PC-3 (cell line): ENCODE data around the gene MGARP. TPM values are rescaled to one million over a fixed set of nuclear protein-coding genes. Genes with fewer than 3 reads are reported as not detected.
A peak's percentile ranks its signal among the peaks of the same experiment; 100 is the strongest.

ENCODE experiments used
- ATAC-seq: fragments of 200-7000 bp; cut with Tn5 transposase; 2 replicates; pipeline ENCODE4 v1.9.1; 2020; ENCODE audit warnings: mild to moderate bottlenecking, moderate library complexity
- BruUV-seq: library from RNA; stranded (reverse); fragments of 400-500 nt; replicated peaks from 2 replicates; lab custom pipeline; 2021; lab: Mats Ljungman, UMichigan
- CTCF ChIA-PET: fragments of 300-600 bp; sonication (Branson Sonifier 250); formaldehyde crosslinking; loops from one replicate; lab custom pipeline; 2022; ENCODE audit warnings: antibody characterized with exemption; lab: Charles Lee
- POLR2A ChIA-PET: fragments of 300-600 bp; sonication (Branson Sonifier 250); formaldehyde crosslinking; loops from one replicate; lab custom pipeline; 2022; ENCODE audit warnings: antibody characterized with exemption; ENCODE audit not compliant: unreplicated experiment; lab: Charles Lee
- DNase-seq: peaks from one replicate; pipeline ENCODE4 v3.0.0-alpha.2; 2015
- H2AFZ ChIP-seq: fragments of 300-600 bp; sonication (generic); 2 replicates; pipeline ENCODE4 v1.6.0; 2016; ENCODE audit warnings: antibody characterized with exemption, low read length
- H3F3A ChIP-seq: fragments of 300-600 bp; sonication (generic); one replicate; pipeline ENCODE4 v1.6.0; 2017; ENCODE audit warnings: antibody characterized with exemption, low read length, control low read depth, mild to moderate bottlenecking; ENCODE audit not compliant: unreplicated experiment
- H3K27ac ChIP-seq: fragments of 300-600 bp; sonication (generic); 2 replicates; pipeline ENCODE4 v1.5.1; 2016; ENCODE audit warnings: mild to moderate bottlenecking, low read length
- H3K27me3 ChIP-seq: fragments of 300-600 bp; sonication (generic); 2 replicates; pipeline ENCODE4 v1.6.1; 2016; ENCODE audit warnings: low read length, mixed read lengths
- H3K36me3 ChIP-seq: fragments of 300-600 bp; sonication (generic); 2 replicates; pipeline ENCODE4 v1.6.1; 2016; ENCODE audit warnings: low read depth, mixed run types, low read length, mixed read lengths
- H3K4me1 ChIP-seq: fragments of 300-600 bp; sonication (generic); 2 replicates; pipeline ENCODE4 v1.5.1; 2016; ENCODE audit warnings: low read length; ENCODE audit not compliant: insufficient read depth
- H3K4me2 ChIP-seq: fragments of 300-600 bp; sonication (generic); 2 replicates; pipeline ENCODE4 v1.6.0; 2016; ENCODE audit warnings: low read length
- H3K4me3 ChIP-seq: fragments of 300-600 bp; sonication (generic); 2 replicates; pipeline ENCODE4 v1.5.1; 2016; ENCODE audit warnings: mild to moderate bottlenecking, low read length, mixed read lengths
- H3K79me2 ChIP-seq: fragments of 300-600 bp; sonication (generic); 2 replicates; pipeline ENCODE4 v1.6.1; 2017; ENCODE audit warnings: low read length, mixed read lengths
- H3K9ac ChIP-seq: fragments of 300-600 bp; sonication (generic); 2 replicates; pipeline ENCODE4 v1.6.0; 2016; ENCODE audit warnings: mild to moderate bottlenecking, low read length
- H3K9me2 ChIP-seq: fragments of 300-600 bp; sonication (generic); replicated peaks from 2 replicates; pipeline ENCODE4 v1.6.1; 2016; ENCODE audit warnings: mixed run types, low read length, mixed read lengths
- H3K9me3 ChIP-seq: fragments of 300-600 bp; sonication (generic); 2 replicates; pipeline ENCODE4 v1.6.1; 2016; ENCODE audit warnings: low read length, mixed read lengths
- H4K20me1 ChIP-seq: fragments of 300-600 bp; sonication (generic); 2 replicates; pipeline ENCODE4 v1.6.1; 2016; ENCODE audit warnings: low read length, mixed read lengths
- EZH2 ChIP-seq: fragments of 300-600 bp; sonication (generic); IDR thresholded peaks from one replicate; pipeline ENCODE4 v1.6.1; 2017; ENCODE audit warnings: antibody characterized with exemption, mild to moderate bottlenecking, low read length; ENCODE audit not compliant: unreplicated experiment
- EZH2phosphoT487 ChIP-seq: fragments of 300-600 bp; sonication (generic); IDR thresholded peaks from 2 replicates; pipeline ENCODE4 v1.6.1; 2018; ENCODE audit warnings: mild to moderate bottlenecking, antibody characterized with exemption, low read length, borderline replicate concordance
- intact Hi-C: fragments of 100-400 bp; cut with micrococcal nuclease; formaldehyde crosslinking; loops from 2 replicates; pipeline ENCODE4 v1.9.0; 2023
- total RNA-seq: library from RNA; depleted of rRNA; stranded (reverse); fragments of >200 nt; gene quantifications from 2 replicates; pipeline ENCODE4 v1.2.3, GENCODE V29; 2014
- TF ChIP-seq, protein P1 (sequence below): fragments of 300-600 bp; sonication (generic); conservative IDR thresholded peaks from 2 replicates; pipeline ENCODE4 v1.5.1; 2017; ENCODE audit warnings: antibody characterized with exemption, low read depth, mild to moderate bottlenecking, low read length

Gene MGARP
- total RNA-seq, 1 experiment from 2014 or later, result 0.33 TPM

DNA sequence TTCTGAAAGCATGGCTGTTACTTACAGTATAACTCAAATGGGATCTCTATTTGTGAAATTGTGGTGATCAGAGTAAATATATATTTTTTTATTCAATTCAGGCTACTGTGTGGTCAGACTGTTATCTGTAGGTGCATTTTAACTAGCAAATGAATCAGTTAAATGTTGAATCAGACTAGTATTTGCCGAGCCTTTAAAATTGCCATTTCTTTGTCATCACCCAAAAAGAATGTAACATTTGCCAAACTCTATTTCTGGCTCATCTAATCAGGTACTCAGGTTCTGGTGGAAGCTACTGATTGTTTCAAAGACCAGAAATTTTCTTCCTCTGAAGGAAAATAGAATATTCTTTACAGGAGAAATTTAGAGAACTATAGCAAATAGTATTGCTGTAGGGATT is 19.5 kb upstream of the MGARP start:
- Histone ChIP-seq H3K9ac (0 out of 2 replicates have a peak overlapping the region, but pooled peaks have one; percentile 97), H3K4me1 (peaks cover 40% of the 10 kb centered on the region), H3K4me3 (peak overlapping the region; percentile 99), H3K9me2 (no peaks in the 10 kb centered on the region), H3F3A (peaks cover 4% of the 10 kb centered on the region), H3K27me3 (no peaks in the 10 kb centered on the region), H3K27ac (peak overlapping the region; percentile 72), H2AFZ (no peak overlapping the region), H3K36me3 (0 out of 2 replicates have a peak, but pooled peaks cover 4% of the 10 kb centered on the region), H3K79me2 (peaks cover 56% of the 10 kb centered on the region), H4K20me1 (peaks cover 18% of the 10 kb centered on the region), H3K4me2 (peak overlapping the region; percentile 98), H3K9me3 (no peaks in the 10 kb centered on the region)
- CTCF ChIA-PET, result interaction anchor here (0.6 kb wide), 1 partner anchor 269 kb away, joined by 3 read pairs; no protein-coding TSS in a partner anchor
- intact Hi-C loops, result loop anchor here (5.0 kb wide), 1 partner anchor 202 kb away; no protein-coding TSS in a partner anchor
- TF ChIP-seq, protein P1, sequence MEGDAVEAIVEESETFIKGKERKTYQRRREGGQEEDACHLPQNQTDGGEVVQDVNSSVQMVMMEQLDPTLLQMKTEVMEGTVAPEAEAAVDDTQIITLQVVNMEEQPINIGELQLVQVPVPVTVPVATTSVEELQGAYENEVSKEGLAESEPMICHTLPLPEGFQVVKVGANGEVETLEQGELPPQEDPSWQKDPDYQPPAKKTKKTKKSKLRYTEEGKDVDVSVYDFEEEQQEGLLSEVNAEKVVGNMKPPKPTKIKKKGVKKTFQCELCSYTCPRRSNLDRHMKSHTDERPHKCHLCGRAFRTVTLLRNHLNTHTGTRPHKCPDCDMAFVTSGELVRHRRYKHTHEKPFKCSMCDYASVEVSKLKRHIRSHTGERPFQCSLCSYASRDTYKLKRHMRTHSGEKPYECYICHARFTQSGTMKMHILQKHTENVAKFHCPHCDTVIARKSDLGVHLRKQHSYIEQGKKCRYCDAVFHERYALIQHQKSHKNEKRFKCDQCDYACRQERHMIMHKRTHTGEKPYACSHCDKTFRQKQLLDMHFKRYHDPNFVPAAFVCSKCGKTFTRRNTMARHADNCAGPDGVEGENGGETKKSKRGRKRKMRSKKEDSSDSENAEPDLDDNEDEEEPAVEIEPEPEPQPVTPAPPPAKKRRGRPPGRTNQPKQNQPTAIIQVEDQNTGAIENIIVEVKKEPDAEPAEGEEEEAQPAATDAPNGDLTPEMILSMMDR, result no peak
- TF ChIP-seq EZH2 (no peak), EZH2phosphoT487 (no peak)
- POLR2A ChIA-PET, result no interaction called here
- peak; percentile 79 for DNase-seq
- peak; percentile 6 for ATAC-seq
- no TSS peak for BruUV-seq

DNA sequence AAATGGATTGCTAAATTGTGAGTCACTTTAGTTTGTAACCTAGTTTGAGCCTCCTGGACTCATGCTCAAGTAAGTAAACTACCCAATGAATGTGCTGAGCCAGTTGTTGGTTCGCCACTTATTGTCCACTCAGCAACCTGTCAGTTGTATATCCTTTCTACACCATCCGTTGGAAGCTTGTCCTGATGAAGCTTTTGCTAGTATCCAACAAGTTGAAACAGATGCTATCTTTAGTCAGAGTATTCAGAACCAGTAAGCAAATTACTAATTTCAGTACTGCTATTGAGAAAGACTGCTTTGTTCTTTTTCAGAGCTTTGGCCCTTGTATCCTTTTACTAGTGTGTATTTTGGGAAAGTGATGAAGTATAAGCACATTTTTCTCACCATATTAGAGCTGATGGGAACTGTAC is 17.0 kb upstream of the MGARP start:
- no peak overlapping the region for H3K9ac ChIP-seq
- TF ChIP-seq EZH2phosphoT487 (no peak), EZH2 (no peak)
- TF ChIP-seq, protein P1, result no peak
- no peak overlapping the region for H3K27ac ChIP-seq
- peaks cover 5% of the 10 kb centered on the region; the same call in 1 of the 2 replicates for H3K36me3 ChIP-seq
- ATAC-seq, result no peak
- no peaks in the 10 kb centered on the region for H3K27me3 ChIP-seq
- intact Hi-C loops, result loop anchor here (2.0 to 5.0 kb wide), 2 partner anchors 112 to 200 kb away; no protein-coding TSS in a partner anchor
- BruUV-seq, result no TSS peak
- ChIA-PET POLR2A (no interaction called here), CTCF (interaction anchor here (0.6 kb wide), 1 partner anchor 68 kb away, joined by 3 read pairs; no protein-coding TSS in a partner anchor)
- no peaks in the 10 kb centered on the region; the same call in 1 of the 2 replicates for H4K20me1 ChIP-seq
- peaks cover 40% of the 10 kb centered on the region for H3K79me2 ChIP-seq
- DNase-seq, result peak; percentile 29
- no peaks in the 10 kb centered on the region for H3K9me3 ChIP-seq
- H3K9me2 ChIP-seq, result no peaks in the 10 kb centered on the region
- no peak overlapping the region for H3K4me3 ChIP-seq
- no peak overlapping the region for H2AFZ ChIP-seq
- peak overlapping the region; percentile 13; the same call in 1 of the 2 replicates for H3K4me2 ChIP-seq
- peaks cover 4% of the 10 kb centered on the region for H3F3A ChIP-seq
- H3K4me1 ChIP-seq, result peaks cover 35% of the 10 kb centered on the region

DNA sequence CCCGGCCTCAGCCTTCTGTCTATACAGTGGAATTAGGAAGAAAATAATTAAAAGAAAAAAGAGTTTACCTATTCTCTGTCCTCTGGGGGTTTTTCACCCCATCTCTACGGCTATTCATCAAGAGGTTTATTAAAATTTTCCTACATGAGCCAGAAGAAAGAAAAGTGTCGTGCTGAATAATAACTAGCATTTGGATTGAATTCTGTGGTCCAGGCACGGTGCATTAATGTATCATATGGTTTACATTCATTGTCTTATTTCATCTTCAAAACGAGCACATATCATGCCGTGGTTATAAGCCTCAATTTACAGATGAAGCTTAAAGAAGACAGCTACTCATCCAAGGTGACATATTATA is 15.9 kb upstream of the MGARP start:
- peaks cover 33% of the 10 kb centered on the region for H3K79me2 ChIP-seq
- intact Hi-C loops, result loop anchor here (1.0 to 5.0 kb wide), 4 partner anchors 53 to 199 kb away; no protein-coding TSS in a partner anchor
- ATAC-seq (no peak), DNase-seq (no peak)
- TF ChIP-seq EZH2phosphoT487, result no peak
- TF ChIP-seq EZH2, result no peak
- TF ChIP-seq, protein P1, result no peak
- H3K4me2 ChIP-seq, result peak overlapping the region; percentile 94
- ChIA-PET CTCF (interaction anchor here (0.5 to 1.7 kb wide), 8 partner anchors 9 to 265 kb away, joined by 3 to 7 read pairs (median 4); partner anchors contain the start of gene MGARP), POLR2A (interaction anchor here (0.6 to 0.7 kb wide), 2 partner anchors 44 to 128 kb away, joined by 3 to 4 read pairs; no protein-coding TSS in a partner anchor)
- peaks cover 5% of the 10 kb centered on the region; the same call in 1 of the 2 replicates for H3K36me3 ChIP-seq
- H3F3A ChIP-seq, result peaks cover 4% of the 10 kb centered on the region
- peaks cover 35% of the 10 kb centered on the region for H3K4me1 ChIP-seq
- peak overlapping the region; percentile 89 for H3K4me3 ChIP-seq
- no TSS peak for BruUV-seq
- H3K27me3 ChIP-seq, result no peaks in the 10 kb centered on the region
- H2AFZ ChIP-seq, result peak overlapping the region; percentile 94
- no peaks in the 10 kb centered on the region for H3K9me3 ChIP-seq
- no peak overlapping the region for H3K27ac ChIP-seq
- no peaks in the 10 kb centered on the region for H4K20me1 ChIP-seq
- no peaks in the 10 kb centered on the region for H3K9me2 ChIP-seq
- H3K9ac ChIP-seq, result peak overlapping the region; percentile 92; the same call in 1 of the 2 replicates
